ENCODE measurements around the gene BNC2. TPM values are rescaled to one million over a fixed set of nuclear protein-coding genes. Genes with fewer than 3 reads are reported as not detected.

Gene BNC2
- total RNA-seq, 1 donor: 53.9 TPM

GRCh38 chr9:16653491-16654399, 216.7 kb downstream of the BNC2 start:
- no peaks in the 10 kb centered on the region for H3K36me3 ChIP-seq (ENCODE audit: insufficient read depth, low read length)
- TF ChIP-seq, protein P1, sequence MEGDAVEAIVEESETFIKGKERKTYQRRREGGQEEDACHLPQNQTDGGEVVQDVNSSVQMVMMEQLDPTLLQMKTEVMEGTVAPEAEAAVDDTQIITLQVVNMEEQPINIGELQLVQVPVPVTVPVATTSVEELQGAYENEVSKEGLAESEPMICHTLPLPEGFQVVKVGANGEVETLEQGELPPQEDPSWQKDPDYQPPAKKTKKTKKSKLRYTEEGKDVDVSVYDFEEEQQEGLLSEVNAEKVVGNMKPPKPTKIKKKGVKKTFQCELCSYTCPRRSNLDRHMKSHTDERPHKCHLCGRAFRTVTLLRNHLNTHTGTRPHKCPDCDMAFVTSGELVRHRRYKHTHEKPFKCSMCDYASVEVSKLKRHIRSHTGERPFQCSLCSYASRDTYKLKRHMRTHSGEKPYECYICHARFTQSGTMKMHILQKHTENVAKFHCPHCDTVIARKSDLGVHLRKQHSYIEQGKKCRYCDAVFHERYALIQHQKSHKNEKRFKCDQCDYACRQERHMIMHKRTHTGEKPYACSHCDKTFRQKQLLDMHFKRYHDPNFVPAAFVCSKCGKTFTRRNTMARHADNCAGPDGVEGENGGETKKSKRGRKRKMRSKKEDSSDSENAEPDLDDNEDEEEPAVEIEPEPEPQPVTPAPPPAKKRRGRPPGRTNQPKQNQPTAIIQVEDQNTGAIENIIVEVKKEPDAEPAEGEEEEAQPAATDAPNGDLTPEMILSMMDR (IDR thresholded peaks at IDR 0.05; ENCODE audit: extremely low read depth, low read depth, low read length): no peak
- H3K79me2 ChIP-seq (ENCODE audit: insufficient read depth, low read length): peaks cover 75% of the 10 kb centered on the region
- H2AFZ ChIP-seq (ENCODE audit: low read length): peak overlapping the region; percentile 60
- no peaks in the 10 kb centered on the region for H3K9me3 ChIP-seq (ENCODE audit: low read depth, low read length)
- peak overlapping the region; percentile 96 for H3K4me2 ChIP-seq (ENCODE audit: insufficient read depth, low read length)
- peak overlapping the region; percentile 68 for H3K4me3 ChIP-seq (ENCODE audit: insufficient read depth, low read length)
- peak overlapping the region; percentile 69 for H3K27ac ChIP-seq (ENCODE audit: low read depth, low read length)
- H3K27me3 ChIP-seq (ENCODE audit: insufficient read depth, low read length): no peaks in the 10 kb centered on the region
- DNase-seq (ENCODE audit: insufficient read length, low spot score, missing footprints): peak; percentile 54
- H3K4me1 ChIP-seq (ENCODE audit: insufficient read depth, low read length): peaks cover 44% of the 10 kb centered on the region
- no peaks in the 10 kb centered on the region for H4K20me1 ChIP-seq (ENCODE audit: insufficient read depth, low read length)

GRCh38 chr9:16652582-16652981, 217.9 kb downstream of the BNC2 start:
- Histone ChIP-seq H3K4me1 (ENCODE audit: insufficient read depth, low read length) (peaks cover 44% of the 10 kb centered on the region), H2AFZ (ENCODE audit: low read length) (peak overlapping the region; percentile 18), H3K27ac (ENCODE audit: low read depth, low read length) (peak overlapping the region; percentile 69), H4K20me1 (ENCODE audit: insufficient read depth, low read length) (no peaks in the 10 kb centered on the region), H3K79me2 (ENCODE audit: insufficient read depth, low read length) (peaks cover 73% of the 10 kb centered on the region), H3K36me3 (ENCODE audit: insufficient read depth, low read length) (no peaks in the 10 kb centered on the region), H3K4me2 (ENCODE audit: insufficient read depth, low read length) (peak overlapping the region; percentile 96), H3K27me3 (ENCODE audit: insufficient read depth, low read length) (no peaks in the 10 kb centered on the region), H3K4me3 (ENCODE audit: insufficient read depth, low read length) (peak overlapping the region; percentile 49), H3K9me3 (ENCODE audit: low read depth, low read length) (no peaks in the 10 kb centered on the region)
- TF ChIP-seq, protein P1 (IDR thresholded peaks at IDR 0.05; ENCODE audit: extremely low read depth, low read depth, low read length): no peak
- no peak for DNase-seq (ENCODE audit: insufficient read length, low spot score, missing footprints)

GRCh38 chr9:16651446-16651964, 219.0 kb downstream of the BNC2 start:
- Histone ChIP-seq H4K20me1 (ENCODE audit: insufficient read depth, low read length) (no peaks in the 10 kb centered on the region), H2AFZ (ENCODE audit: low read length) (no peak overlapping the region), H3K4me1 (ENCODE audit: insufficient read depth, low read length) (peaks cover 35% of the 10 kb centered on the region), H3K4me3 (ENCODE audit: insufficient read depth, low read length) (no peak overlapping the region), H3K79me2 (ENCODE audit: insufficient read depth, low read length) (peaks cover 73% of the 10 kb centered on the region), H3K36me3 (ENCODE audit: insufficient read depth, low read length) (no peaks in the 10 kb centered on the region), H3K9me3 (ENCODE audit: low read depth, low read length) (no peaks in the 10 kb centered on the region), H3K27ac (ENCODE audit: low read depth, low read length) (no peak overlapping the region), H3K4me2 (ENCODE audit: insufficient read depth, low read length) (no peak overlapping the region), H3K27me3 (ENCODE audit: insufficient read depth, low read length) (no peaks in the 10 kb centered on the region)
- no peak for DNase-seq (ENCODE audit: insufficient read length, low spot score, missing footprints)
- TF ChIP-seq, protein P1 (IDR thresholded peaks at IDR 0.05; ENCODE audit: extremely low read depth, low read depth, low read length): no peak

DNA sequence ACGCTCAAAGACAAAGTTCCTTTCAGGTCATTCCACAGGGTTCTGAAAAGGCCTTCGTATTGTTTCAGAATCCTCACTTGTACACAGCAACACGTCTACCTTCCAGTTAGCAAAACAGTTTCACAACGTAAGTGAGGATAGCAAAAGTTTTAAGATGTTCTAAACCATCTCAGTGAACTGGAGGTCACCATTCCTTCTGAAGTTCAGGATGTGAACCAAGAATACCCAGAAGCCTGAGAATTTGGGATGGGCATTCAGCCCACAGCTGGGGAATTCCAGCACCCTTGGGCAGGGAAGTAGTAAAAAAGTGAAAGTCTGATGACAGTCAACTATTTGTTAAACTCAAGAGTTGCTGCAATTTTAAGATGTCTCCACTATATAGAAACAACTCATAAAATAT, 224.5 kb downstream of the BNC2 start:
- Histone ChIP-seq H2AFZ (ENCODE audit: low read length) (no peak overlapping the region), H3K79me2 (ENCODE audit: insufficient read depth, low read length) (peaks cover 50% of the 10 kb centered on the region), H3K27me3 (ENCODE audit: insufficient read depth, low read length) (no peaks in the 10 kb centered on the region), H3K4me2 (ENCODE audit: insufficient read depth, low read length) (no peak overlapping the region), H4K20me1 (ENCODE audit: insufficient read depth, low read length) (no peaks in the 10 kb centered on the region), H3K36me3 (ENCODE audit: insufficient read depth, low read length) (no peaks in the 10 kb centered on the region), H3K4me1 (ENCODE audit: insufficient read depth, low read length) (peaks cover 10% of the 10 kb centered on the region), H3K9me3 (ENCODE audit: low read depth, low read length) (no peaks in the 10 kb centered on the region), H3K4me3 (ENCODE audit: insufficient read depth, low read length) (no peak overlapping the region), H3K27ac (ENCODE audit: low read depth, low read length) (no peak overlapping the region)
- TF ChIP-seq, protein P1 (IDR thresholded peaks at IDR 0.05; ENCODE audit: extremely low read depth, low read depth, low read length): no peak
- no peak for DNase-seq (ENCODE audit: insufficient read length, low spot score, missing footprints)
